ENCODE data around the gene ARFGEF3.
A peak's percentile ranks its signal among the peaks of the same experiment; 100 is the strongest.
"Not testable (repeated sequence)": the region's sequence is repeated elsewhere in the genome, so short reads cannot be mapped to it uniquely, and the experiment has no call there.

ARFGEF3 gene

GRCh38 chr6:138345565-138346285 lies 184.0 kb downstream of the ARFGEF3 start:
- DNase-seq (ENCODE audit: low read depth): no peak
- H3K4me3 ChIP-seq (replicated peaks; ENCODE audit: low read depth, low read length): no peak overlapping the region
- TF ChIP-seq CTCF (IDR thresholded peaks at IDR 0.05; ENCODE audit: low read length, missing control alignments): no peak

DNA sequence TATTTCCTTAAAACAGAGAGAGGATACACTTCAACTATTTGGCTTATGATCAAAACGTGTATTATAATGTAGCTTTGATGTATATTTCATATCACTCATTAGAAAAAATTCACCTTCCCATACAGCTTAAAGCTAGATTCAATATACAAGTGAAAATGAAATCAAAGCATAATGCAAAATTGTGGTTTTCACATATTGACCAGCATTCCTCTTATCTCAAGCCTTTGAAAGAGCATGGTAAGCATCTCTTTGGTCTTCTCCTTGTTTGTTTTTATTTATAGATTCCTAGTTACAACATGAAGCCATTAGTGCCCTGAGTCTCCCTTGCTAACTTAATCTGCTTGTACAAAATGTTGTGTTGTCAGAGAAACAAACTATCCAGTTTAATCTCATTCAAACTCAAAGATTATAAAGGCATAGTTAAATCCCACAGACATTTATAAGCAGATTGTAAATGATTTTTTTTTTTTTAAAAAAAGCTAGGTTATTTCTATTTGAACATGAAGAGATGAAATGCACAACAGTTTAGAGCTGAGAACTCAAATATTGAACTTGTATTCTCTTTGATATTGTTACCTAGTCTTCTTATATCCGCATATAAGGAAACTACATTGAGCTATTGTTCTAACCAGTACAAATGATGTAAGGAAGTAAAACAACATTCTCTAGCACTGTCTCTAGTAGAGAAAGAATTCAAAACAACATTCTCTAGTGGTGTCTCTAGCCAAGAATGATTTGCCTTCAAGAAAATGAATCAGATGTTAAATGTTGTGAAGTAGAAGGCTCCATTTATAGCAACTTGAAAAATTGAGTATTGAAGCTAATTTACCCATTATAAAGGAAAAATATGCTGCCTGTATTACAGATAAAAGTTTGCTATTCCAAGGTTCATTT lies 184.8 kb downstream of the ARFGEF3 start:
- no peak for TF ChIP-seq CTCF (IDR thresholded peaks at IDR 0.05; ENCODE audit: low read length, missing control alignments)
- no peak overlapping the region for H3K4me3 ChIP-seq (replicated peaks; ENCODE audit: low read depth, low read length)
- peak; percentile 56 for DNase-seq (ENCODE audit: low read depth)

GRCh38 chr6:138347864-138348263 lies 186.1 kb downstream of the ARFGEF3 start:
- no peak for DNase-seq (ENCODE audit: low read depth)
- no peak for TF ChIP-seq CTCF (IDR thresholded peaks at IDR 0.05; ENCODE audit: low read length, missing control alignments)
- no peak overlapping the region for H3K4me3 ChIP-seq (replicated peaks; ENCODE audit: low read depth, low read length)

DNA sequence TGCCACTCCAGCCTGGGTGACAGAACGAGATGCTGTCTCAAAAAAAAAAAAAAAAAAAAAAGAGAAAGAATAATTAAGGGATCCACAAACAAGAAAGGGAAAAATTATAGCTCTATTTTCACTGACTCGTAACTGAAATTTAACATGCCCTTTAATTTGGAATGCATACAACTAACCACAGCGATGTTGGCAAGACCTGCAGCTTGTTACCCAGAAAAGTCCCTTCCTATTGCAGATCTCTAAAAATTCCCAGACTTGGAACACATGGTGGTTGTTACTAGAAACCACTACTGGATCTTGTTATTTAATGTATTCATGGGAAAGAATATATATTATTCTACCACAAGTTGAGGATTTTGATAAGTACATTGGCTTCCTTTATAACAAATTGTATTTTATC lies 188.2 kb downstream of the ARFGEF3 start:
- peak; percentile 9 for DNase-seq (ENCODE audit: low read depth)
- no peak for TF ChIP-seq CTCF (IDR thresholded peaks at IDR 0.05; ENCODE audit: low read length, missing control alignments)
- H3K4me3 ChIP-seq (replicated peaks; ENCODE audit: low read depth, low read length): no peak overlapping the region

- no peak for DNase-seq (ENCODE audit: low read depth)
- no peak for TF ChIP-seq CTCF (IDR thresholded peaks at IDR 0.05; ENCODE audit: low read length, missing control alignments)
- no peak overlapping the region for H3K4me3 ChIP-seq (replicated peaks; ENCODE audit: low read depth, low read length)
Measured at GRCh38 chr6:138357928-138358327, 196.2 kb downstream of the ARFGEF3 start.

DNA sequence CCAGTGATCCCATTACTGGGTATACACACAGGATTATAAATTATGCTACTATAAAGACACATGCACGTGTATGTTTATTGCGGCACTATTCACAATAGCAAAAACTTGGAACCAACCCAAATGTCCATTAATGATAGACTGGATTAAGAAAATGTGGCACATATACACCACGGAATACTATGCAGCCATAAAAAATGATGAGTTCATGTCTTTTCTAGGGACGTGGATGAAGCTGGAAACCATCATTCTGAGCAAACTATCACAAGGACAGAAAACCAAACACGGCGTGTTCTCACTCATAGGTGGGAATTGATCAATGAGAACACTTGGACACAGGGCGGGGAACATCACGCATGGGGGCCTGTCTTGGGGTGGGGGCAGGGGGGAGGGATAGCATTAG lies 206.9 kb downstream of the ARFGEF3 start:
- not testable (repeated sequence) for H3K4me3 ChIP-seq (replicated peaks; ENCODE audit: low read depth, low read length); DNase-seq (ENCODE audit: low read depth)

- no peak for DNase-seq (ENCODE audit: low read depth)
- no peak for TF ChIP-seq CTCF (IDR thresholded peaks at IDR 0.05; ENCODE audit: low read length, missing control alignments)
- no peak overlapping the region for H3K4me3 ChIP-seq (replicated peaks; ENCODE audit: low read depth, low read length)
Measured at GRCh38 chr6:138370631-138371451, 209.1 kb downstream of the ARFGEF3 start.

All from fibroblast of pulmonary artery (primary cell).